Fibroblast of skin of left biceps (primary cell): Measurements from ENCODE around the gene ASPSCR1.
A peak's percentile ranks its signal among the peaks of the same experiment; 100 is the strongest.
"Not testable (repeated sequence)": the region's sequence is repeated elsewhere in the genome, so short reads cannot be mapped to it uniquely, and the experiment has no call there.

Experiments used
- DNase-seq, 2 experiments: peaks; one replicate each; pipeline ENCODE4 v3.0.0-alpha.2; 2013; ENCODE audit warnings: low read depth in 2 of 2

Gene ASPSCR1

DNA sequence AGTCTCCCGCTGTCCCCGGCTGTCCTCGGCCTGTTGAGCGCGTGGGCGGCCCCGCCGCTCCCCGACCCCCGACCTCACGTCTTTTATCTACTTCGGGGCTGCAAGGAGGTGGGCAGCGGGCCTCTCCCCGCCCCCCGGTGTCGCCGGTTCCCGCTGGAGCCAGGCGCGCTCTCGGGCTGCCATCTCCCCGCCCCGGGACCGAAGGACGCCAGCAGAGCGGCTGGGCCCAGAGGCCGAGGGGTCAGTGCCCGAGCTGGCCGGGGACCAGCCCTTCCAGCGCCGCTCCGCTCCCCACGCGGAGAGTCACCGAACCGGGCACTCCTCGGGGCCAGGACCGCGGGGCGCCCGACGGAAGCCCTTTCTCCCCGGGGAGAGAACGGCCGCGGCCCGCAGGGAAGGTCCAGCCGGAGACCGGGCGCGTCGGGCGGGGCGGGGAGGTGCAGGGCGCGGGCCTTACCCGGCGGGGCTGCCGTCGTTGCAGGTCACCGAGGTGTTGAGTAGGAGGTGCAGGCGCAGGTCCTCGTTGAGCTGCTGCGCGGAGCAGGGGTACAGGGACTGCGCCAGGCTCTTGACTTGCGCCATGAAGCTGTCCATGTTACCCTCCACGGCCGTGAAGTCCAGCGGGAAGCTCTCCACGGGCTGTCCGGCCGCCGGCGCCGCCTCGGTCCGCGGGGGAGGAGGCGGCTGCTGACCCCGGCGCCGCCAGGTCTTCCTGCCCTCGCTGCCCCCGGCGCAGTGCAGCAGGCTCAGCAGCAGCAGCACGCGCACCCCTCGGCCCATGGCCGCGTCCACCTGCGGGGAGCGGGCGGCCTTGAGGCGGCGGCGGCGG lies 17.1 kb upstream of the ASPSCR1 start:
- DNase-seq = no peak

DNA sequence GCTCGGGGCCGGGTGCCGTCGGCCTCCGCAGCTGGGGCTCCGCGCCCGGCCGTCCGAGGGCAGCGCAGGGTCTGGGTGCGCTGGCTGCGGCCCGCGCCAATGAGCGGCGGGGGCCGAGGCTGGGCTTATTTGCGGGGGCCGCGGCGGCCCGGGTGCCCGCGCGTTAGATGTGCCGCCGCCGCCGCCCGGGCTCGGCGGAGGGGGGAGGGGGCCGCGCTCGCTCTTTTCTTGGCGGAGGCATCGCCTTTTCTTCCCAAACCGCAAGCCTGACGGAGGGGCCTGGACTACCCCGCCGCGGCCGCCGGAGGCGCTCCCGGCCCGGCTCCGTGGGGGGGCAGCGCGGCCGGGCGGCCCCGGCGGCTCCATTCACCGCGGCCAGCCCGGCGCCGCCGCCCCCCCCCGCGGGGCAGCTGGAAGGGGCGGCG lies 16.3 kb upstream of the ASPSCR1 start, which contains the start of gene NOTUM:
Gene NOTUM, minus strand, starts transcription at position 101 of the 425 bp plus-strand sequence. CDS start 278 bp downstream, outside the sequence.
- DNase-seq = no peak

DNA sequence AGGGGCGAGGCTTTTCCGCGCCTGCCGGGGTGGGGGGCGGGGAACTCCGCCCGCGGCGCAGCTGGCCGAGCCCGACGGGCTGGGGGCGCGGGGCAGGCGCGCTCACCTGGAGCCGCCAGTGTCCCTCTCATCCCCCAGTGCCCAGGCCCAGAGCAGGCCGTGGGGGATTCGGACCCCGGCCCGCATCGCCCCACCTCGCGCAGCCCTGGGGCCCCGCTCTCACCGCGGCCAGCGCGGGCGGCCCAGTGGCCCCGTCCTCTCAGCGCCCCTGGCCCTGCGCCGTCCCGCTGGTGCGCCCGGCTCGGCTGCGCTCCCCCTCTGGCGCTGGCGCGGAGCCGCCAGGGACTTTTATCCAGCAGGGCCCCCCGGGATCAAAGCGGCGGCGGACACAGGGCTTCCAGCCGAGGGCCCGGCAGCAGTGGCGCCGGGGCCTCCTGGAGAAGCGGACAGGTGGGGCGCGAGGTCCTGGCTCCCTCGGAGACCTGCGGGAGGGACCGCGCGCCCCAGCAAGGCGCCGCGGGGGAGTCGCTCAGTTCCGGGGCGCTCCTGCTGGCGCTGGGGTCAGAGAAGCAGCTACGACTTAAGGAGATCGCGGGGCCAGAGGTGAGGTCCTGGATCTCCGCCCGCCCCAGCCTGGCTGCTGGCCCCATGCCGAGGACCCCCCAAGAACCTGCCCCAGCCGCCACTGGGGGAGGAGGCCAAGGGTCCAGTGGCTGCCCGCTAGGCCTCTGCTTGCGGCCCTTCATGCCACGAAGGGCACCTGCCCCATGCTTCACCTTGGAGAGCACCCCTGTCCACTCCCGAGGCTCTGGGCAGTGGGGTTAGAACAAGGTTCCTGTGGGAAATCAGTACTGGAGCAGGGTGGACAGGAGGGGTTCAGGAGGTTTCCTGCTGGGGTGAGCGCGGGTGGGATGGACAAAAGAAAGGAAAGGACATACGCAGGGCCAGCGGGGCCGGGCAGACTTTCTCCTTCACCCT lies 15.6 kb upstream of the ASPSCR1 start:
- DNase-seq = no peak

DNA sequence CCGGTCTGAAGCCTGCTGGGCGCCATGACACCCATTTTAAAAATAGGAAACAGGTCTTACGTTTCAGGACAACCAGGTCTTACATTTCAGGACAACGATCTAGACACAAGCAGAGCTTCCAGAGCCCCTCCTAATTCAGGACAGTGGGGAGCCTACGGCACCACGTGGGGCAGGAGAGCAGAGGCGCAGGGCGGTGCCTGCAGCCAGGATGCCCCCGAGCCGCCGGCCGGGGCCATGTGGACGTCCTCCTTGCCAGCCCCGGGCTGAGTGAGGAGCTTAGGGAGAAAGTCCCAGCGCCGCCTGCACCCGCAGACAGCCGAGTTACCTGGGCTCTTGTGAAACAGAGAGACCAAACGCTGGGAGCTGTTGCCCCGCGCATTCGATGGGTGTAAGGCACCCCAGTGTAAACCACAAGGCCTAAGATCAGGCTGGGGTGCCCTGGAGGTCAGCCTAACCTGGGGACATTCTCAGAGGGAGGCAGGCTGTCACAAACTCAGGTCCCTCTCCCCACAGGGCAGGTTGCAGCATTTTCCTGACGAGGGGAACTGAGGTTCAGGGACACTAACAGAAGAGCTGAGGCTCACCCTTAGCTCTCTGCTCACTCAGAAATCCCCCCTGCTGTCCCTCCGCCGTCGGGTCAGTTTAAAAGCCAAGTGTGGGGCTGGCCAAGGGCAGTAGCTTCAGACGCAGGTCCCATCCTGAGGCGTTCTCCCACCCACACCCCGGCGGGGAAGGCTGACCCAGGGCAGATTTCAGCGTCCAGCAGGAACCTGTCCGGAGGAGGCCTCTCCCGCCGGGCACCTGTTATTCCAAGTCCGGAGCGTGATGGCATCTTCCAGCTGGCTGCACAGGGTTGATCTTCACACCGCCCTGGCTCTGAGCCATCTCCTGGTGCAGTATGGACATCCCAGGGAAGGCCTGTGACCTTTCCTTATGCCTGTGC lies 14.7 kb upstream of the ASPSCR1 start:
- DNase-seq = no peak

DNA sequence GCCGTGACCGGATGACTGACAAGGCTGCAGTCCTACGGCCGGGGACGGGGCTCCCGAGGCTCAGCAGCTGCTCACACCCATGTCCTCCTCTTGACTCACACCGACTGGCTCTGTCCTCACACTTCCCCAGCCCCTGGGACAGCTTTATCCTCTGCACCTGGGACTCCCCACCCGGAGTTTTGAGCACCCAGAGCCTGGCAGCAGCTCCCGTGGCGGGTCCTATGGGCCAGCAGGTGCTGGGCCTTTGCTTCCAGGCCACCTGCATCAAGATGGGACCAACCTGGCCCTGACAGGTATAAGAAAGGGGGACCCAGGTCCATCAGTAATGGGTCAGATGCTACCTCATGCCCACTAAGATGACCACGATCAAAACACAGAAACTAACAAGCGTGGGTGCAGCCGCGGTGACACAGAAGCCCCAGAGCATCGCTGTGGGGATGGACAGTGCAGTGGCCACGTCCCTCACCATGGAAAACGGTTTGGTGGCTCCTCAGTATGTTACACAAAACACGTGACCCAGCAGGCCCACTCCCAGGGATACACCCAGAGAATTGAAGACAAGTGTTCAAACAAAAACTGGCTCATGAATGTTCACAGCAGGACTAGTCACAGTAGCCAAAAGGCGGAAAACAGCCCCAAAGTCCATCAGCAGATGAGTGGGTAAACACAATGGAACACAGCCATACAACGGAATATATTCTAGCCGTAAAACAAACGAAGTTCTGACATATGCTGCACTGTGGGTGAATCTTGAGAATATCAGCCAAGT lies 13.2 kb upstream of the ASPSCR1 start:
- DNase-seq = no peak

DNA sequence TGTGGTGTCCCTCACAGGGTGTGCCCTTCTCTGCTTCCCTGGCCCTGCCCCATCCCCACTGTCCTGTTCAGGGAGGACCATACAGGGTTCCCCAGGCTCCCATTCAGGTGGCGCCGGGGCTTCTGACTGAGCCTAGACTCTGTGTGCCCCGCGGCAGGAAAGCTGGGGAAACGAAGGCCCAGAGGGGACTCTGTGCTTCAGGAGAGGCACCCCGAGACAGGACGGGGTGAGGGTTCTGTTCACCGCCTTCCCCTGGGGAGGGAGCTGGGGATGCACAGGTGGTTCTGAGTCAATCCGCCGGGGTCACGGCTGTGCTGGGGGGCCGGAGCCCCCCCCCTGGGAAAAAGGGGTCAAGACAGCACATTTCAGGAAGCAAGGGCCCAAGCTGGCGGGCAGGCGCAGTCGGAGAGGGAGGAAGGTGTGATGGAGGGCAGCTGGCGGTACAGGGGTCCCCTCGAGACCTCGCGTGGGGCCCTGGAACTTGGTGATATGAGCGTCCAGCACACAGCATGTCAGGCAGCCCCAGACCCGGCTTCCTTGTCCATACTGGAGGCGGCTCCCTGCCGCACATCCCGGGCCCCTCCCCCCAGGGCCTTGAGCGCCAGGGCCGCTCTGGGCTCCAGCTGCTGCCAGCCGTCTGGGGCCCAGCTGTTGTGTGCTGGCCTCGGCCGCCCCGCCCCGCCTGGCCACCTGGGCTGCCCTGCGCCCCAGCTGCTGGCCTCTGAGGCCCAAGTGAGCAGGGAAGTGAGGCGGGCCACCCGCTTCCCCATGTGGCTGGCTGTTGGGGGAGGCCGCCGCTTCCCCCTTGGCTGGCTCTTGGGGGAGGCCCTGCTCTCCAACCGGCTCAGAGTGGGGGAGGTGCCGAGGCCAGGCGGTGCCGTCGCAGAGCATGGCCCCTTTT lies 10.8 kb upstream of the ASPSCR1 start:
- DNase-seq = no peak

DNA sequence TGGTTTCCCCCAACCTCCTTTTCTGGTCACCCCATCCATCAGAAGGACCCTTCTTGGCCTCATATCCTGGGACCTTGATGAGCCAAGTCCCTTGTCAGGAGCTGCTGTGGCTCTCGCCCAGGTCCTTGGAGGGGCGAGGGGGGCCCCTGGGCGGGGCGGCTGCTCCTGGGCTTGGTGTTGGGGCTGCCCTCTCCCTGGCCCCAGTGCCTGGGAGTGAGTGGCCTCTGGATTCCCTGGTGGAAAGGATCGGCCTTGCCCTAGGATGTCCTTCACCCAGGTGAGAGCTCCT lies 10.2 kb upstream of the ASPSCR1 start:
- no peak for DNase-seq

DNA sequence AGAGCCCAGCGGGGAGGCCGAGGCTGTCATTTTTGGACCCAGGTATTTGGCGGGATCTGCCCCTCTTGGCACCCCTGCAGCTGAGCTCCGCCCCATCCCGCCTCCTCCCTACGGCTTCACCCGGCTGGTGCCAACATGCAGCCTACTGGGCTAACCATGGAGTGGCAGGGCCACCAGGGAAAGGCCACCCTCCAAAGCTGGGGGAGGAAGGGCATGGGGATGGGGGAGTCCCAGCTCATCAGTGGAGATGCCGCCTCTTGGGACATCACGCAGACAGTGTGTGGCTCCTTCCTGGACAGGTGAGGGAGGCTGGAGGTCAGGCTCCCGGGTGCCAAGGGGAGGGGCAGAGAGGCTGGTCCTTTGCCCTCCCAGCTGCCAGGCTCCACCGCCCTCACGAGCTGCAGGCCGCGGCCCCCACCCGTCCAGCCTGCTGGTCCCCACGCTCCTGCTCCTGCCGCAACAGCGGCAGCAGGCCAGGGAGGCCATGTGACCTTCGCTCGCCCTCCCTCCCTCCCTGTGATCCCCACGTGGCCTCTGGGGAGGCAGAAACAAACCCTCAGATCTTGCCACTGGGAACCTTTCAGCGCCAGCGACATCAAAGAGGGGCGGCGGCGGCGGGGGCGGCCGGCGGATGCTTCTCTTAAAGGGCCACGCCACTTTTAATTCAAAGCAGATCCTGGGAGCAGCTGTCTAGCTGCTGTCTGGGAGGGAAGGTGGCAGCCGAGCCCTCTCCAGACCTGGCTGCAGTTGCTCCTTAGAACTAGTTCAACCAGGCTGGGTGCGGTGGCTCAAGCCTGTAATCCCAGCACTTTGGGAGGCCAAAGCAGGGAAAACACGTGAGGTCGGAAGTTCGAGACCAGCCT lies 9.7 kb upstream of the ASPSCR1 start:
- peak; percentile 10 to 19 for DNase-seq

DNA sequence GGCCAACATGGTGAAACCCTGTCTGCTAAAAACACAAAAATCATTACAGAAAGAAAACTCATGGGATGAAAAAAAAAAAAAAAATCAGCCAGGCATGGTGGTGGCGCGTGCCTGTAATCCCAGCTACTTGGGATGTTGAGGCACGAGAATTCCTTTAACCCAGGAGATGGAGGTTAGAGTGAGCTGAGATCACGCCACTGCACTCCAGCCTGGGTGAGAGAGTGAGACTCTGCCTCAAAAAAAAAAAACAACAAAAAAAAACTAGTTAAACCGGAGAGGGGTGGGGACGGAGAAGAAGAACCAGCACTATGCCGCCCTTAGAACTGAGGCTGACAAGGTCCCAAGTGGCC lies 9.1 kb upstream of the ASPSCR1 start:
- DNase-seq = no peak

DNA sequence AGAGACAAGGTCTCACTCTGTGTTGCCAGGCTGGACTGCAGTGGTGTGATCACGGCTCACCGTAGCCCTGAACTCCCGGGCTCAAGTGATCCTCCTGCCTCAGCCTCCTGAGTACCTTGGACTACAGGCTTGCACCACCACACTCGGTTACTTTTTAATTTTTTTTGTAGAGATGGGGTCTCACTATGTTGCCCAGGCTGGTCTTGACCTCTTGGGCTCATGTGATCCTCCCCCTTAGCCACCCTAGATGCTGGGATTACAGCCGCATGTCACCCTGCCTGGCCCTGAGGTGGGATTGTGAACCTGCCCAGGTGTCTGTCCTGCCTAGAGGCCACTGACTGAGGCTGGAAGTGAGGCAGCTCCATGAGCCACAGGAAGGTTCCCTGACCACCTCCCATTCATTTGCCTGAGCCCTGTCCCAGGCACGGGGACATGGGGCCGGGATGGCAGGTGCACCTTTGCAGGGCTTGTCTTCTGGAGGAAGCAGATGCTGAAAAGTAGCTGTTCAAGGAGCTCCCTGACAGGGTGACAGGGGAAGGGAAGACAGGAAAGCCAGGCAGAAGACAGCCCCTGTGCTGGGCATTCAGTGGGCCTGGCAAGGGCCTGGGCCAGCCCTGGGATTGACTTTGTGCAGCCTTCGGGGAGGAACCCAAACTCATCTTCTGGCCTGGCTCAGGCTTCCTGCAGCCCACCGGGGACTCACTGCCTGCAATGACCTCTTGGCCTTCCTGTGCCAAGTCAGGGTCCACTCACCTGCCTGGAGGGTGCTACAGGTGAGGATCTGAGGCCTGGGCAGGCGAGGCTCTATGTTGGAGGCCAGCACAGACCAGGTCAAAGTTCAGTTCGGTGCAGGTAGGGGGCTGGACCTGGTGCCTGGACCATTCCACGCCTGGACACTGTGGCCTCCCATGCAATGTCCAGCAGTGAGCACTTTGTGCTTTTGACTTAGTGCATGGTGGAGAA lies 8.3 kb upstream of the ASPSCR1 start:
- no peak for DNase-seq

DNA sequence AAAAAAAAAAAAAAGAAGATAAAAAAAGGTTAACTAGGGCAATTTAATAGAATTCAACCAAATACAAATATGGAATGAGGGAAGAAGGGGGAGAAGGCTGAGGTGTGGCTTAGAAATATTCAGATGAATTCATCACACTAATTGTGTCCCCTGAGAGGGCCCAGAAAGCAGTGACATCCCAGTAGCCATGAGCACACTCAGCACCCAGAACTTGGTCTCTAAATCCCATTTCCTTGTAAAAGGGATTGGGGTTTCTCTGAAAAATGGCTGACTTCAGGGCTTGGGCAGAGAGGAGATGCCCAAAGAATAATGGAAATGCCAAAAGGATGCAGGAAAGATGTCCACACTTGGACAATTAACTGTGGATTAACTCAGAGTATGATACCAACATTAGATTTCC lies 4.0 kb upstream of the ASPSCR1 start:
- DNase-seq = no peak

DNA sequence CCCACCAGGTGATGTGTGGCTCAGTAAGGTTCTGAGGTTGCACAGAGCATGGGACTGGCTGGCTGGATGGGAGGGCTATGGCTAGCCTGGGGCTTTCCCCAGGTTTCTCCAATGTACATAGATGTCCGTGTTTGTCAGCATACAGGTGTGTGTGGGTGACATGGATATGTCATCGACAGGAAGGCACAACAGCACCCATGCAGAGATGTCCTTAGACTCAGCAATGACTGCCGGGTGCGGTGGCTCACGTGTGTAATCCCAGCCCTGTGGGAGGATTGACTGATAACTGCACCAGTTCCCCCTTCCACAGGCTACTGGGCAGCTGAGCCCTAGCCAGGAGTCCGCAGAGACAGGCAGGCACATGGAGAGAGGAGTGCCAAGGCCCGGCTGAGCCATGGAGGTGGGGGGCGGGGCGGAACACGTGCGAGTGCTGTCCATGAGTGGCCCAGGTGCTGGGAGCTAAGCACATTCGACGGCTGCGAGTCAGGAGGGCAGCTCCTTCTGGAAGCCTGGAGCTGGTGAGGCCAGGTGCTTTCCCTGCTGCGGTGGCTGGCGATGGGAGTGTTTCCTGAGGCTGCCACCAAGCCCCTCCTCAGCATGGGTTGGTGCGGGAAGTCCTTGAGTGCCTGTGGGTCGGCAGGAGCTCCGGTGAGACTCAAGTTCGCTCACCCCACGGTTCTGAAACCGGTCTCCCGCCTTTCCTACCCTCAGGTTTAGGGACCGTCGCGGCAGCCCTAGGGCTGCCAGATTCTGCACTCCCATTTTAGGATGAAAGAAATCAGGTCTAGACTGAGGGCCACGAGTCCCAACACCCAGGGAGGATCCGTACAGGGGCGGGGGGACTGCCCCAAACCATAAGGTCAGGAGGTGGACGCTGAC lies 858 bp upstream of the ASPSCR1 start:
- DNase-seq = no peak

DNA sequence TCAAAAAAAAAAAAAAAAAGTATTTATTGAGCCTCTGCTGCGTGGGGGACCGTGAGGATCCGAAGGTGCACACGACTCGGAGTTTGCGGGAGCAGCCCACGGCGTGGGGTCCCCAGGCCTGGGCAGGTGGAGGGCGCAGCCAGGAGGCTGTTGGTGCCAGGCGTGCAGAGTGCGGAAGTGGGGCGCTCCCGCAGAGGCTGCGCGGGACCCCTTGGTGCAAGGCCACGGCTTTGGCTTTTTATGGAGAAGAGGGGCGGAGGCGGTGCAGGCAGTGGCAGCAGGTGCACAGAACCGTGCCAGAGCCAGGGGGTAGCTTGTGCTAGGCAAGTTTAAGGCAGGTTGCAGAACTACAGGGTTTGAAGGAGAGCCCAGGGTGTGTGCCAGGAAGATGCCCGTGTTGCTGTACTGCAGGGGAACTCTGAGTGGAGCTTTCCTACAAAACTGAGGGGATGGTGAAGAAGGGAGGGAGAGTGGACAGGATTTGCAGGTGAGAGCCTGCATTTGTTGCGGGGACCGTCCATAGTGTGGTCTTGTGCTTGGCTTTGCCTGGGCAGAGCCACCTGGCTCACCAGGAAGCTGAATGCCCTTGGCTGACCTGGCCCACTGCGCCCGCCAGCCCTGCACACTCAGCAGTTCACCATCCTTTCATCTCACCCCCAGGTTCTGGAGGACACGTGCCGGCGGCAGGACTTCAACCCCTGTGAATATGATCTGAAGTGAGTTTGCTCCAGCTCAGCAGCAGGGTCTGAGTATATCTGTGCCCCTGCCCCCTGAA lies 1.3 kb downstream of the ASPSCR1 start:
- DNase-seq = no peak

DNA sequence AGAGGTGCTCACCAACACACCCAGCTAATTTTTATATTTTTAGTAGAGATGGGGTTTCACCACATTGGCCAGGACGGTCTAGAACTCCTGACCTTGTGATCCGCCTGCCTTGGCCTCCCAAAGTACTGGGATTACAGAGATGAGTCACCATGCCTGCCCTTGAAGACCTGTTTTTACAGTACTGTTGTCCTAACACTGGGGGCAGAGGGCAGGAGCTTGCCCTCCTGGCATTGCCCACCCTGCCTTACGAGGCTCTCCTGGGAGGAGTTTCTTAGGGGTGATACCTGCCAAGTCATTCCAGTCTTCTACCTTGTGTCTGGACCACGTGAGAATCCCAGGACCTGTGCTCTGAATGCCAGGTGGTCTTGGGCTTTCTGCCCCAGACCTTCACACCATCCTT lies 2.7 kb downstream of the ASPSCR1 start:
- no peak for DNase-seq

DNA sequence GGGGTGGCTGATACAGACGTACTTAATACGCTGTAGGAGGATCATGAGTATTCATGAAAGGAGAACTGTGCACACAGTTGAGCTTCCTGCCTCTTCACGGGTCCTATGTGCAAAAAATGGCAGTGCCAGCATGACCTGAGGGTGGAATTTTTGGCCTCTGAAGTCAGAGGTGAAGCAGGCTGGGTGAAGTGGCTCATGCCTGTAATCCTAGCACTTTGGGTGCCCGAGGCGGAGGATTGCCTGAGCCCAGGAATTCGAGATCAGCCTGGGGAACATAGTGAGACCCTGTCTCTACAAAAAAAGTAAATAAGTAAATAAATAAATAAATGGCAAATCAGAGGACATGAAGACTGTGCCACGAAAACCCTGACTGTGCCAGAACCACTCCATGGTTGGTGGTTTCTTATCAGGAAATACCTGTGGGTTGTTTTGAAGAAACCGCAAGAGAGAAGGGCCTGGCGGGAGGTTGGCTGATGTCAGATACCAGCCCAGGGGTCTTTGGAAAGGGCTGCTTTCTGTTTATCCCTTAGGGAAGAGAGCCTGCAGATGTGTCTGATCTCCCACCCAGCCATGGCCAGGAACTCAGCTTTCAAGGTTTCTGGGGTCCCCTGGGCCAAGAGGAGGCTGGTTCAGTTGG lies 3.4 kb downstream of the ASPSCR1 start:
- no peak for DNase-seq

DNA sequence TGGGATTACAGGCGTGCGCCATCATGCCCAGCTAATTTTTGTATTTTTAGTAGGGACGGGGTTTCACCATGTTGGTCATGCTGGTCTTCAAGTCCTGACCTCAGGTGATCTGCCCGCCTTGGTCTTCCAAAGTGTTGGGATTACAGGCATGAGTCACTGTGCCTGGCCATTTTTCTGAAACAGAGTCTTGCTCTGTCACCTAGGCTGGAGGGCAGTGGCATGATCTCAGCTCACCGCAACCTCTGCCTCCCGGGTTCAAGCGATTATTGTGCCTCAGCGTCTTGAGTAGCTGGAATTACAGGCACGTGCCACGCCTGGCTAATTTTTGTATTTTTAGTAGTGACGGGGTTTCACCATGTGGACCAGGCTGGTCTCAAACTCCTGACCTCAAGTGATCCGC lies 4.1 kb downstream of the ASPSCR1 start:
- DNase-seq = not testable (repeated sequence)
